Heart right ventricle (tissue), 16 donors: ENCODE data around the gene UQCRQ. TPM values are rescaled to one million over a fixed set of nuclear protein-coding genes. Genes with fewer than 3 reads are reported as not detected.
A peak's percentile ranks its signal among the peaks of the same experiment; 100 is the strongest.

Source experiments
- ATAC-seq, 8 donors: fragments of 200-7000 bp; cut with Tn5 transposase; one replicate each; pipeline ENCODE4 v1.9.1; 2020; ENCODE audit warnings: mild to moderate bottlenecking in 8 of 8, moderate library complexity in 8 of 8, moderate number of reproducible peaks in 1 of 8
- DNase-seq, 2 donors: peaks; one replicate each; pipeline ENCODE4 v3.0.0-alpha.2; 2020
- H3K27ac ChIP-seq, 10 donors: fragments of 200-600 bp; sonication (generic) in 2 of 10; one replicate each; pipeline versions ENCODE4 v1.5.0 to v1.8.0; 2020 to 2022; ENCODE audit warnings: mild to moderate bottlenecking in 3 of 10
- H3K27me3 ChIP-seq, 7 donors: fragments of 200-600 bp; one replicate each; pipeline ENCODE4 v1.8.0; 2021 to 2022; ENCODE audit warnings: mild to moderate bottlenecking in 2 of 7
- H3K36me3 ChIP-seq, 9 donors: fragments of 200-600 bp; sonication (generic) in 1 of 9; one replicate each; pipeline versions ENCODE4 v1.5.0 to v1.8.0; 2020 to 2022; ENCODE audit warnings: mild to moderate bottlenecking in 2 of 9
- H3K4me1 ChIP-seq, 9 donors: fragments of 200-600 bp; sonication (generic) in 1 of 9; one replicate each; pipeline versions ENCODE4 v1.5.0 to v1.8.0; 2020 to 2022; ENCODE audit warnings: mild to moderate bottlenecking in 4 of 9
- H3K4me3 ChIP-seq, 10 donors: fragments of 200-600 bp; sonication (generic) in 2 of 10; one replicate each; pipeline versions ENCODE4 v1.5.0 to v1.8.0; 2020 to 2022; ENCODE audit warnings: mild to moderate bottlenecking in 7 of 10, moderate library complexity in 2 of 10
- H3K9me3 ChIP-seq, 11 donors: fragments of 200-600 bp in 10 of 11; sonication (generic) in 2 of 11; one replicate each; pipeline versions ENCODE4 v1.5.0 to v1.8.0; 2013 to 2022; ENCODE audit warnings: mild to moderate bottlenecking in 2 of 11, control low read depth in 1 of 11, moderate library complexity in 1 of 11
- WGBS, 2 donors: extraction: QIAGEN DNeasy Blood & Tissue Kit; methylation state at CpG; one replicate each; pipeline ENCODE4 v1.1.7; 2013; ENCODE audit warnings: inconsistent platforms in 1 of 2; 5-methylcytosine and 5-hydroxymethylcytosine counted together
- intact Hi-C, 10 donors: fragments of 100-400 bp; cut with DNase I; formaldehyde crosslinking; loops; one replicate each; pipeline versions ENCODE4 v1.11.1 to v1.14.2; 2022
- polyA plus RNA-seq, 2 donors: library from polyadenylated mRNA; stranded (reverse); fragments of 200-250 nt; gene quantifications; one replicate each; pipeline ENCODE4 v1.2.3, GENCODE V29; 2013
- total RNA-seq, 10 donors: library from RNA; stranded (reverse); fragmentation: NEBNext Ultra II Directional in 3 of 10; extraction: Animal tissue kit (Norgen Biotek cat#: 25700) in 3 of 10; gene quantifications; one replicate each; pipeline versions ENCODE4 v1.2.1 to v1.2.4, GENCODE V29; 2021 to 2023
- TF ChIP-seq, protein P1 (sequence below), 9 donors: fragments of 200-600 bp; sonication (generic) in 2 of 9; IDR thresholded peaks; one replicate each; pipeline versions ENCODE4 v1.5.0 to v1.8.0; 2021 to 2022; ENCODE audit warnings: antibody characterized with exemption in 9 of 9, mild to moderate bottlenecking in 5 of 9, moderate library complexity in 1 of 9
- donor health status: Arrhythmogenic right ventricular cardiomyopathy.
- donor health status: ischemic (EF 13 %, LVEDD 7.1; RV severe dilation, severe dysfunction).
- donor health status: healthy with polysubstance abuse.
- donor health status: DM: no; HTN: yes; CAD: no.
- donor health status: DM: no; HTN: no; CAD: no.
- donor health status: ischemic (EF 25% LVEDD 6.9; RV normal size, moderate dysfunction).
- donor health status: ischemic (EF 25% LVEDD 5.7; RV mildly dilated, moderate dysfunction).
- donor health status: healthy.
- donor health status: DM: yes; HTN: yes; CAD: no.
- donor health status: Ischemic cardiomyopathy.
- donor health status: ischemic (EF 35%, LVEDD 5.7; RV mildly dilated, moderate dysfunction).
- donor health status: nonischemic (EF 11% LVEDD 7.7; RV severe dilation, severe dysfunction).
- donor health status: DM: yes; HTN: yes; CAD: no.
- donor health status: PGD.
- donor health status: ischemic (EF 29% LVEDD 5.4; RV normal size, mild dysfunction).
- donor health status: nonischemic (EF 23%, LVEDD 6.1; RV moderate dilation, normal function).

The UQCRQ gene
- total and polyA plus RNA-seq, 12 donors: 824 to 1,962 (median 1,664) TPM

DNA sequence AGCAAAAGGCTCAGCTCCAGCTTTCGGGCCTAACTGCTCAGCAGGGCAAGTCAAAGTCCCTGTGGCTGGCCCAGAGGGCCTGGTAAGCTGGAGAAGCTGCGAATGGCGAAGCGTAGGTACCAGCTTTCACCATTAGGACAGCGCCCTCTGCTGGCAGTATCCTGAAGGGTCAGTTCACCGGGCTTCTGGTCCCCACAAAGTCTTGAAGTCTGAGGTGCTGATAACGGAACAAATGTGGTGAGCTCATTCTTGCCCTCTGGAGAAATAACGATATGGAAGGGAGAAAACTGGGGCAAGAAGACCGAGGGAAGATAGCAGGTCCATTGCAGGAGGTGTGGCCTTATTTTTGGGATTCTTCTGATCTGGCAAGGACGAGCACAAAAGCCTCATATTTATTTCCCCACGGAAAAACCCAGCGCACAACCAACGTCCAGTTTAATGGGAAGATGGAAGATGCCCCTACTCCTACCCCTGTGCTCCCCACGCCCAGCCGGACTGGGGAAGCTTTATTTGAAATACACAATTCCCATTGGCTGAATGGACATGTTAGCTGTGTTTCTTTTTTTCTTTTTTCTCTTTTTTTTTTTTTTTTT is 46.2 kb upstream of the UQCRQ start:
- DNase-seq (peak; percentile 88 to 91), ATAC-seq (peak; percentile 68 to 91 (median 85))
- TF ChIP-seq, protein P1, sequence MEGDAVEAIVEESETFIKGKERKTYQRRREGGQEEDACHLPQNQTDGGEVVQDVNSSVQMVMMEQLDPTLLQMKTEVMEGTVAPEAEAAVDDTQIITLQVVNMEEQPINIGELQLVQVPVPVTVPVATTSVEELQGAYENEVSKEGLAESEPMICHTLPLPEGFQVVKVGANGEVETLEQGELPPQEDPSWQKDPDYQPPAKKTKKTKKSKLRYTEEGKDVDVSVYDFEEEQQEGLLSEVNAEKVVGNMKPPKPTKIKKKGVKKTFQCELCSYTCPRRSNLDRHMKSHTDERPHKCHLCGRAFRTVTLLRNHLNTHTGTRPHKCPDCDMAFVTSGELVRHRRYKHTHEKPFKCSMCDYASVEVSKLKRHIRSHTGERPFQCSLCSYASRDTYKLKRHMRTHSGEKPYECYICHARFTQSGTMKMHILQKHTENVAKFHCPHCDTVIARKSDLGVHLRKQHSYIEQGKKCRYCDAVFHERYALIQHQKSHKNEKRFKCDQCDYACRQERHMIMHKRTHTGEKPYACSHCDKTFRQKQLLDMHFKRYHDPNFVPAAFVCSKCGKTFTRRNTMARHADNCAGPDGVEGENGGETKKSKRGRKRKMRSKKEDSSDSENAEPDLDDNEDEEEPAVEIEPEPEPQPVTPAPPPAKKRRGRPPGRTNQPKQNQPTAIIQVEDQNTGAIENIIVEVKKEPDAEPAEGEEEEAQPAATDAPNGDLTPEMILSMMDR (IDR thresholded peaks at IDR 0.05): peak; percentile 87 to 93 (median 92)
- WGBS, 2 donors: 23 to 26% methylated on average over 15 of the region's 15 CpGs
- peak overlapping the region in 2 of 10 donors; percentile 13 to 21 for H3K4me3 ChIP-seq
- H3K36me3 ChIP-seq: peaks cover 0 to 20% (median 0%) of the 10 kb centered on the region in 9 donors
- intact Hi-C loops: loop anchor here in 9 of 10 donors (2.0 to 10.0 kb wide), 11 partner anchors 63 to 445 kb away; partner anchors contain the start of genes CCNI2 (in 2 of the 9) and KIF3A (in 1 of the 9)
- H3K27ac ChIP-seq: no peak overlapping the region
- no peaks in the 10 kb centered on the region for H3K9me3 ChIP-seq
- peaks cover 0 to 18% (median 8%) of the 10 kb centered on the region in 9 donors for H3K4me1 ChIP-seq
- peaks cover 0 to 49% (median 3%) of the 10 kb centered on the region in 7 donors for H3K27me3 ChIP-seq

DNA sequence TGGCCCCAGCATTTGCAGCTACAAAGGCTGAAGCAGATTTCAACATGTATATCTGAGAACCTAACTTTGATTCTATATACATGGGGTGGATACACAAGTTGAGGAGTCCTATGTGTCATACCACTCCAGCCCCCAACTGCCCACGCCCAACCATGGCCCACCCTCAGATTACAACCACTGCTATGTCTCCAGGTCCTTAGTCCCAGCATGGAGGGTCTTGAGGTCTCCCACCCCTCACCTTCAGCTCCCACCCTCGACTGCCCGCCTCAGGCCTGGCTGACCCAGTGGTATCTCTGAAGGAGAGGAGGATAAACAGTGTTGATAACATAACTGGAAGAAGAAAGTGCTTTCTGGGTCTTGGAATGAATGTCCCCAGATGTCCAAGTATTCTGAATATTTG is 45.1 kb upstream of the UQCRQ start:
- peaks cover 0 to 54% (median 3%) of the 10 kb centered on the region in 7 donors for H3K27me3 ChIP-seq
- 88 to 91% methylated on average over 3 of the region's 3 CpGs for WGBS, 2 donors
- no peak overlapping the region for H3K4me3 ChIP-seq
- no peak for ATAC-seq
- H3K27ac ChIP-seq: no peak overlapping the region
- no peak for DNase-seq
- TF ChIP-seq, protein P1 (IDR thresholded peaks at IDR 0.05): no peak
- intact Hi-C loops: loop anchor here in 9 of 10 donors (2.0 to 10.0 kb wide), 11 partner anchors 64 to 447 kb away; partner anchors contain the start of genes CCNI2 (in 2 of the 9) and KIF3A (in 1 of the 9)
- no peaks in the 10 kb centered on the region for H3K9me3 ChIP-seq
- peaks cover 0 to 21% (median 0%) of the 10 kb centered on the region in 9 donors for H3K36me3 ChIP-seq
- peaks cover 0 to 25% (median 13%) of the 10 kb centered on the region in 9 donors for H3K4me1 ChIP-seq

DNA sequence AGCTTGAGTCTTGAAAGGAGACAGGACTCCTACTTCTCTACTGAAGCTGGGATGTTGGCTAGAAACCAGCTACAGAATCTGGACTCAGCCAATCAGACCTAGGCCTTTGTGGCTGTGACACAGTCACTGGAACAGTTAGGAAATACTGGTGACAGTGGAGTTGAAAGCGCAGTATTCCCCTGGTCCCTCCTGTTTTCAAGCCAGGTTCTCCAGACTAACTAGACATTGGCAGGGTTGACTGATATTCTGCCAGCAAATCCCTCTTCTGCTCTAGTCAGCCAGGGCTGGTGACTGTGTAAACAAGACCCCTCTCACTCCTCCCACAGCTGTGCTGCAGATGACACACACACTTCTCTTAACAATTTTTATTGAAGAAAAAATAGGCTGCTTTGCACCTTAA is 44.7 kb upstream of the UQCRQ start:
- intact Hi-C loops: loop anchor here in 9 of 10 donors (2.0 to 10.0 kb wide), 11 partner anchors 64 to 447 kb away; partner anchors contain the start of genes CCNI2 (in 2 of the 9) and KIF3A (in 1 of the 9)
- H3K27me3 ChIP-seq: peaks cover 0 to 58% (median 3%) of the 10 kb centered on the region in 7 donors
- H3K4me3 ChIP-seq: no peak overlapping the region
- TF ChIP-seq, protein P1 (IDR thresholded peaks at IDR 0.05): no peak
- WGBS, 2 donors: 72 to 81% methylated on average over 1 of the region's 1 CpG
- no peaks in the 10 kb centered on the region for H3K9me3 ChIP-seq
- ATAC-seq (peak in 1 of 8 donors; percentile 23), DNase-seq (no peak)
- no peak overlapping the region for H3K27ac ChIP-seq
- H3K36me3 ChIP-seq: peaks cover 0 to 21% (median 0%) of the 10 kb centered on the region in 9 donors
- H3K4me1 ChIP-seq: peaks cover 0 to 28% (median 17%) of the 10 kb centered on the region in 9 donors

DNA sequence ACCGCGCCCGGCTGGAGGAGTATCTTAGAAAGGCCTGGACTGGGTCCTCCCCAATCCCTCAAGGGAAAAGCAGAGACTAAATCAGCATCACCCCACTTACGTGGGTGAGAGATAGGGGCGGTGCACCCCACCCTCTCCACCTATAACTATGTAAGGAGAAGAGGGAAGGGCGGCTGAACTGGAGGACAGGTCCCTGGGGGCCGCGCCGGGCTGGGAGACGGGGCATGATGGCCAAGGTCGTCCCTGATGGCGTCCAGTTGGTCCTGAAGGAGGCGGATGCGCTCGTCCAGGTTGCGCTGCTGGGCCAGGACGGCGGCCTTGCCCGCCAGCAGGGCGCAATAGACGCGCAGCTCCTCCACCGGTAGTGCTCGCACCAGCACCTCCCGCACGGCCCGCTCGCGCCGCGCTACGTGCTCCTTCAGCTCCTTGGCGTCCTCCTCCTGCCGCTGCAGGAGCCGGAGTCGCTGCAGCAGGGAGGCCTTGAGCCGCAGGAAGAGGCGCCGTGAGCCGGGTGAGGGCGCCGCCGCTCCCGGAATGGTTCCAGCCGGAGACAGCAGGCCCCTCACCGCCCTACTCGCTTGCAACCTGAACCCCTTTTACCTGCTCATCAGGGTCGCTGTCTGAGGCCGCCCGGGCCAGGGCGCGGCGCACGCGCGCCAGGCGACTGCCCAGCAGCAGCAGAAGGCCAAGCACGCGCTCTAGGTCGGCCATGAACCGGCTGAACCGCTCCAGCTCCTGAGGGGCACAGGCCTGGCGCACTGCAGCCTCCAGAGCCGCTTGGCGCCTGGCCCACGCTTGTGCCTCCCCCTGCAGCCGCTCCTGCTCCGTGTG is 43.6 kb upstream of the UQCRQ start:
- H3K27ac ChIP-seq: no peak overlapping the region
- H3K4me1 ChIP-seq: peaks cover 0 to 32% (median 19%) of the 10 kb centered on the region in 9 donors
- WGBS, 2 donors: 33 to 43% methylated on average over 61 to 68 of the region's 68 CpGs
- TF ChIP-seq, protein P1 (IDR thresholded peaks at IDR 0.05): peak in 1 of 9 donors; percentile 20
- intact Hi-C loops: loop anchor here in 9 of 10 donors (5.0 to 10.0 kb wide), 9 partner anchors 66 to 448 kb away; partner anchors contain the start of genes CCNI2 (in 2 of the 9) and KIF3A (in 1 of the 9)
- peak overlapping the region in 7 of 10 donors; percentile 10 to 37 (median 33) for H3K4me3 ChIP-seq
- H3K36me3 ChIP-seq: peaks cover 0 to 21% (median 0%) of the 10 kb centered on the region in 9 donors
- ATAC-seq (peak in 7 of 8 donors; percentile 4 to 48 (median 19)), DNase-seq (peak in 1 of 2 donors; percentile 21)
- H3K27me3 ChIP-seq: peaks cover 0 to 68% (median 3%) of the 10 kb centered on the region in 7 donors
- no peaks in the 10 kb centered on the region for H3K9me3 ChIP-seq
